DMS79 treated with DMSO at 0.1 percent for 48 hours (cell line): ENCODE results near the gene HEPHL1.

Experiments
- DNase-seq: peaks from one replicate; lab custom pipeline; 2025; lab: John Stamatoyannopoulos, UW

The HEPHL1 gene

GRCh38 chr11:94129512-94130297 lies 108.6 kb downstream of the HEPHL1 start:
- DNase-seq: peak; percentile 67

GRCh38 chr11:94130298-94131046 lies 109.3 kb downstream of the HEPHL1 start:
- peak; percentile 58 for DNase-seq

DNA sequence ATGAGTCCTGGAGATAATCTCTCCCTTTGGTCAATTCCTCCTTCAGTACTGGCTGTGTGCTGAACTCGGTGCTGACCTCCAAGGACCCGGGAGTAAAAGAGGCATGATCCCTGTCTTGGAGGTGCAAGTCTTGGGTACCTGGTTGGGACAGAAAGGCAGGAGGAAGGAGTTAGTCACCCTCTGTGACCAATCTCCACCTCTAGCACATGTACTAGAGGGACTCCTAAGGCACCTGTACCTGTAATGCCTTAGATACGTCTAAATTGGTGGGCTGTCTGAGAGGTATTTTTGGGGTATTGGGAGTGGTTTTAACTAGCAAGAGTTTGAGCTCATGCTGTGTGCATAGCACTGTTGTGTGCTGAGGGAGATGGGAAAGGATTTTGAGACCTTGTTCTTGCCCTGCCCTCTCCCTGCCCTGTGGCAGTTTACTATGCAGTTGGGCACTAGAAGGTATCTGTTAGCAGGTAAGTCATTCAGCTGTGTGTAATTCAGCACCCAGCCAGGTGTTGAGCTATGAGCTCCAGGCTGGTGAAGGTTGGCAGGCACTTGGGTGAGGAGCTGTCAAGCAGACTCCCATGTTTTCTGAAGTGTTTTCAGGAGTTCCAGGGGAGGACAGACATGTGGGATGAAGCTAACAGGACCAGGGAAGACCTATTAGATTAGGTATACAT lies 110.0 kb downstream of the HEPHL1 start:
- peak; percentile 72 for DNase-seq

DNA sequence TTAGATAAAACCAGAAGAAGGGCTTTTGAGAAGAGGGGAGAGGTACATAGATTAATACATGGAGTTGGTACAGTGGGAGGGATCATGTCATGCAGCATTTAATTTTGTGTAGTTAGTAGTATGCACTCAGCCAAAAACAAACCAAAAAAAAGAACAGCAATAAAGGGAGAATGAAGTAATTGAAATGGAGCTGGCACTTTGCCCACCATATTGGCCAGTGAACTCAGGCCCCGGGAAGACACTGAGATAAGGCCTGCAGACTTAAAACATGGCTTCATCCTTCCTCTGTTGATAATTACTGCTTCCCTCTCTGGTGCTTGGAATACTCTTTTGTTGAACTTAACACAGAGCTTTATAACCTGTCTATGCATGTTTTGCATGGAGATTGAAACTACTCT lies 110.6 kb downstream of the HEPHL1 start:
- DNase-seq: peak; percentile 72

DNA sequence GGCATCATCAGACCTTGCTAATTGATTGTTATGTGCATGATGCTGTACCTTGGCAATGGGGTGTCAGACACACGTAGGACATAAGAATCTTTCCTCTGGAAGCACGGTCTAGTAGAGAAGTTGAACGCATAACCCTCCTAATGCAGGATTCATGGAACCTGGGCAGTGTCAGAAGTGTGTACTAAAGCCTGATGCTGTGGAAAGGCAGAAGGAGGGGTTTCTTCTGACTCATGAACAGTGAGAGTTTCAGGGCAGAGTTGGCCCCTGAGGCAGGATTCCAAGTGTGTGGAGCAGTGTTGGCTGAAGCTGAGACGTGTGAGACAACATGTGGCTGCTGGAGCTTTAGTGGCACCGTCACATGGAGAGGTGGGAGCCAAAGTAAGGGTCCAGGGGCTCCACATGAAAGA lies 111.0 kb downstream of the HEPHL1 start:
- no peak for DNase-seq

DNA sequence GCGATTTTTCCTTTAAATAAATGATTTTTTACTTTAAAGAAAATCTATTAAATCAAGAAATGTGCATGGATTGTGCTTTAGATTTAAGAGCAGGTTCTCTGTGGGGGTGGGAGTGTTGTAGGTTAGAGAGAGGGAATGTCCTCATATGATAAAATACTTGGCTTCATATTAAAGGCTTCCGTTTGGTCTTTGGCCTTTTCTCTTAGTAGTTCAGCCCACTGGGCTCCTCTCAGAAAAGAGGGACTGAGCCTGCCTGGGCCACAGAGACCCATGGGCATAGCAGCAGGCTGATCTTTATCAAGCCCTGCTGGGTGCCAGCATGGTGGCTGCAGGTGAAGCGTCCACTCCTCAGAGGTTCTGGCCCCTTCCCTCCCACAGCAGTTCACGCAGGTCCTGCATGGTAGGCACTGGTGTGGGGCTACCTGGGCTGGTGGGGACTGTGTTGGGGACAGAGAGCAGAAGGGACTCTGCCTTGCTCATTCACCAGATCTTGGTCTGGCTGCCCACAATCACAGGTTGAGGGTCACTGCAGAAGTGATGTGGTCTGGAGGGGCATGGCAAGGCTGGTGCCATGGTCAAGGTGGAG lies 111.8 kb downstream of the HEPHL1 start:
- DNase-seq: no peak

DNA sequence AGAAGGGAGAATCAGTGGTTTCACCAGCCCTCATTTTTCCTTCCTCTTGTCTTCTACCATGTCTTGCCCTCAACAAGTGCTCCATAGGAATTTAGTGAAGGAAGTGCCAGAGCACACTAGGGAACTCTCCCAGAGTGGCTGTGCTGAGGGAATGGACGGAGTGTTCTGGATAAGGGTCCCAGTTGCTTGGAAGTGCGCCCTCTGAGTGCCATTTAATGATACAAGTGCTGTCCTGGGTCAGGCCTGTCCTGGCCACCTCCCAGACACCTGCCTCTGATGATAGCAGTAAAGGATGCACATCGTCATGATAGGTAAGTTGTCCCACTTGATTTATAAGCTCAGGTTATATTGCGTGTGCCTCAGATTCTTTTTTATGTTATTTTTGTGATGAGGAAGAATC lies 112.6 kb downstream of the HEPHL1 start:
- no peak for DNase-seq

GRCh38 chr11:94134651-94135512 lies 113.7 kb downstream of the HEPHL1 start:
- no peak for DNase-seq

- DNase-seq: no peak
Observed at GRCh38 chr11:94139416-94139815, 118.3 kb downstream of the HEPHL1 start.

DNA sequence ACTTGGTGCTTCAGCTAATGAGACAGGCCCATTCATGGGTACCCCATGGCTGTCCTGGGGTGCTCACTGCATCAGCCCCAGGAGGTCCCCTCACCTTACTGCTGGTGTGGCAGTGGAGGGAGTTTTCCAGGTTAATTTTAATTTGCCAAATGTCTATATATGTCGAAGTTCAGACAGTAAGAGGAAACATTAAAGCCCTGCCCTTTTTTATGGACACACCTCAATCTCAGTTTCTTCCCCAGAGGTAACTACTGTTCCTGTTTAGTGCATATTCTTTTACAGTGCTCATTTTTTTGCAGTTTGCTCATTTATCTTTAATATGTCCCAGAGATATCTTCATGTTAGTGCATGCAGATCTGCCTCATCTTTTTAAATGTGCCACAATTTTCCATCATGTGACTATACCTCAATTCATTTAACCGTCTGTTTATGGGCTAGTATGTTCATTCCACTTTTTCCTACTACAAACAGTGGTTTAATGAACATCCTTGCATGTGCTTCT lies 119.1 kb downstream of the HEPHL1 start:
- no peak for DNase-seq

DNA sequence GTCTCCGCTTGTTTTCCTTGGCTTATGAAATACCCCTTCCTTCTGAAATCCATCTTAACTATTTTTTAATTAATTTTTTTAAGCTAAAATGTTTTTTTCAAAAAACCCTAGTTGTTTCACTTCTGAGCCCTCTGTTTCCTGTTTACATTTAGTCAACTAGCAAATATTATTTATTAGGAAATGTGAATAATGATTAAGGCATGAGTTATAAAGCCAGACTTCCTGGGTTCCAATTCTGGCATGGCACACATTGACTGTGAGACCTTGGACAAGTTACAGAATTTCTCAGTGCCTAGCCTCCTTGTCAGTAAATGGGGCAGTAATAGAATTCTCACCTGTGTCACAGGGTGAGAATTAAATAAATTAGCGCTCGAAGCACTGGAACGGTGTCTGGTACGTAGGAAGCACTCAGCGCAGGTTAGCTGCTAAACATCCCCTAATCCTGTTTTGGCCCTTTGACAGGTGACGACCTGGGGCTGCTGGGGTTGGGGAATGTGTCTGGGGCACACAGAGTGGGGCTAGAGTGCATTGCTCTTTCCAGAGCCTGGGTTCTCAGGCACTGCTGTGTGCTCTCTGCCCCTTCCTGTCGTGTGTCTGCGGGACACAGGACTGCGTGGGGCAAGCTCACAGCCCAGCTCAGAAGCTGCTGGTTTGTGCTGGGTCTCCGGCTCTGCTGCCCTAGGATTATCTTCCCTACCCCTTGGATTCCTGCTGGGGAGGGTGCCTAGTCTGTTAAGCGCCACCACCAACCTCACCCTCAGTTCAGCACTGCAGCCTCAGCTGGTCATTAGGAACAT lies 120.6 kb downstream of the HEPHL1 start:
- DNase-seq: no peak

DNA sequence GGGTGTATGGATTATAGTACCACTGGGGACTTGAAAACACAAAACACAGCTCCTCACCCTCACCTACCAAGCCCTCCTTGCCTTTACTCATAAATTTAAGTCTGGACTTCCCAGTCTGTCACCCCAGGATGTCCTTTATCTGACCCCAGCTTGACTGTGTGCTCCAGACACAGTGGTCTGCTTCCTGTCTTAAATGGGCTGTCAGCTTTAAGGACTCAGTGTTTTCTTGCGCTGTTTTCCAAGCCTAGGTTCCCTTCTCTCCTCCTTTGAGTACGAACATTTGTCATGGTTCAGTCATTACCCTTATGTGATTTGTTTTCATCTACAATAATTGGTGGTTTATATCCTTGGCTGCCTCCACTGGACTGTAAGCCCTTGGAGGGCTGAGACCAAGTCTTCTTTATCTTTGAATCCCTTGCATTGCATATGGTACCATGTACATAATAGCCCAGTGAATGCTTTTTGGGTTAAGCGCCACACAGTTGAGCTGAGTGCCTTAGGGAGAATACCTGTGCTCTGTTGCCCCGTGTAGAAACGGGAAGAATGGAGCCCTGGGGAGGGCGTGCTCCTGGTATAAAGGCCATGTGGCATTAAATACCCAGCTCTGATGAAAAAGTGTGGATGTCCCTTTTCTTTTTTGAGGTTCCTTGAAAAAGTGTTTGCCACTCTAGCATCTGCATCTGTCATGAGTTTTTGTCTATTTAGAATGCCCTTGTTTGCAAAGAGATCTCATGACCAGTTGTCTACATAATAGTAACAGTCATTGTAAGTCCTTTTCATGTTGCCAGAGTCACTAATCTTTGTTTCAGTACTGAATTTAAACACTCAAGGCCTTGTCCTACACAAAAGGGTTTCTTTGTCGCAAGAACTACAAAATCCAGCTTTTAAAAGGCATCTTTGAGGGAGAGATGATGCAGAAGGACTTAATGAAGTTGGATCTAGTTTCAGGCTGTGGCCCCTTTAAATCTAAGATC lies 121.4 kb downstream of the HEPHL1 start:
- DNase-seq: no peak

DNA sequence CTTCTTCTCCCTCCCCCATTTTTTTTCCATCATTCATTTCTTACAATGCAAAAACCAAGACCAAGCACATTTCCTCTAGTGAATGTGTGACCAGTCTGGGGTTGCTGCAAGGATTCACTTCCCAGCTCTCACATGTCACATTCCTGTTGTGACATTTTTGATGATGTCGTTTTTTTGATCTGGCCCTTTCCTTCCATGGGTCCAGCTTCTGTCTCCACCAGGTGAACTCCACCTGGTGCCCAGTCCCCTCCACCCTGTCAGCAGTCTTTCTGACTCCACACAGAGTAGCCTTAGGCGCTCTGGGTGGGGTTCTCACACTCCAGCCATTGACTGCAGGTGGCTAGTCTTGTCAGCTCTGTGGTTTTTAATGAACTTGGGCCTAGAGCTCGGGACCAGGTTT lies 123.1 kb downstream of the HEPHL1 start:
- no peak for DNase-seq

GRCh38 chr11:94144664-94145063 lies 123.5 kb downstream of the HEPHL1 start:
- no peak for DNase-seq

DNA sequence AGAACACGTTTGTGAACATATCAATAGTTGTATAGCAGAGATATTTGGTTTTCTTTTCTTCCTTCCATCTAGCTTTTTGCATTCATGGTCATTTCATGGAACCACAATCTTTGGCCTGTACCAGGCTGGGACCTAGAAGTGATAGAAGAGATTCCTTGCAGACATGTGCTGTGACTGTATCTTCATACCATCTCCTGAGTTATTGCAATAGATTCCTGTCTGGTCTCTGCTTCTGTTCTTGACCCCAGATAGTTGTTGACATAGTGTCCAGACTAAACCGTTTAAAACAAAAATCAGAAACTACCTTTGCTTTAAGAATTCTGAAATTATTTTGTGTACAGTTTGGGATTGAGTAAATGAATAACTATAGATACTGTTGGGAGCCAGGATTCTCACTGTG lies 124.3 kb downstream of the HEPHL1 start:
- no peak for DNase-seq

DNA sequence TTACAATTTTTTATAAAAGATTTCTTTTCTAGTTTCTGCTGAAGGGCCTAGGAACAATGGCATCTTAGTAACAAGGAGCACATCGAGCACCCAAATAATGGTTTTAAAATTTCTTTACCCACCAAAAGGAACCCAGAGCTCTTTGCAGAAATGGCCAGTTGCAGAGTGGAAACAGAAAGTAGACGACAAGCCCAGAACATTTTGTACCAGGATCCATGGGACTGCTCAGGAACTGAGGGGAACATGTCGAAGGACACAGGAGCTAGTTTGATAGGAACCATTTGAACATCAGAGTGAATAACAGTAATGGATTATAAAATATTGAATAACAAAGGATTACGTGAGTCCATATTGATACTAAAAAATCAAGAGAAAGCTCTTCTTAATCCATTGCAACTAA lies 124.8 kb downstream of the HEPHL1 start:
- no peak for DNase-seq

DNA sequence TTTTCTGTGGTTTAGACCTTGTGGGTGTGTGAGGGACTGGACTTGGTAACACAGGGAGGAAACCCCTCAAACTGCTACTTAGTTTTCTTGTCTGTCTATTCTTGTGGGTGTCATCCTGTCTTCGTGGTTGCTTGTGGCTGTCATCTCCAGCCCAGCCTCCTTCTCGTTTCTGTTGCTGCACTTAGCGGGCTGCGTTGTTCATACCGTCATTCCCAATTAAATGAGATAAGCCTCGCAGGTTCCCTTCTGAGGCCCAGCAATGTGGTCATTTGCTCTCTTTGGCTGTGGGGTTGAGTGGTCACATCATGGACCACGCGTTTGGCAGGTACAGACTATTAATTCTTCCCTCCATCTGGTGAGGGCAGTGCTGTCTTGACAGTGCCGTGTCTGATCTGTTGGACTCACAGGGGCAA lies 126.3 kb downstream of the HEPHL1 start:
- no peak for DNase-seq

DNA sequence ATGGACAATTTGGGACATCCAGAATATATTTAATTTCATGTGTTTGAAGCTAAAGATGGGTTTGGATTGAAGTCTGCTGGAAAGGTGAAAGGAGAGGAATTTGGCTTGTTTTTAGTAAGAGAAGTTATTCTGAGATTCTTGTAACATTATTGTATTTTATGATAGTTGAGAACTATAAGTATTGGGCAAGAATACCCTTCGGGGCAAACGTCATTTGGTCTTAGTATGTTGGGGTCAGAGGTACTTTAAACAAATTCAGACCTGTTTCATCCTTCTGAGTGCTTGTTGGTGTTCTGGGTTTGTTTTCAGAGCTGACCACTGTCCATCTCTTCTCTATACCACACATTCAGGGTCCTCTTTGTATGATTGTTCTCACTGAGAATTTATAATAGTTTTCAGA lies 127.0 kb downstream of the HEPHL1 start:
- no peak for DNase-seq

DNA sequence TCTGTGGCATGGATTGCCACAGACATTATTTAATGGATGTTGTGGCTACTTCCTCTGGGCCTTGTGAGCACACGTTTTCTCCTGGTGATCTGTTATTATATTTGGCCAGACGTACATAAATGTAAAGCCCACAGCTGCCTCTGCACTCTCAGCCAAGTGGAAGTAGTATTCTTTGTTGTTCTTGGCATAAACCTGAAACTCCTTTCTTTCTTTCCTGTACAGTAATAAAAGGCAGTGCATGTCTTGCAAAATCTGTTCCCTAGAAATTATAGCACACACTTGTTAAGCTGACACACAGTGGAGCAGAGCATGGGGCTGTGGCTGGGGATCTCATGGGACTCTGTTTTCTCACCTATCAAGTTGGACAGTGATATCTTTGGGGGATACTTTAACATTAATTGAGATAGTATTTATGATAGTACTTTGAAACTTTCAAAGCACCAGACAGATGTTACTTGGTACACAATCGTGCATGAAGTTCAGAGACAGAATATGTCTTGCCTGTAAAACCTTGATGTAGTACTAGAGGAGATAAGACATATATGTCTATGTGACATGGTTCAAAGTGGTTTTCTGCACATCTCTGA lies 128.4 kb downstream of the HEPHL1 start:
- DNase-seq: no peak
